ENCODE measurements around the gene ROR2. TPM values are rescaled to one million over a fixed set of nuclear protein-coding genes. Genes with fewer than 3 reads are reported as not detected.
A peak's percentile ranks its signal among the peaks of the same experiment; 100 is the strongest.

ROR2 gene
- total and polyA plus RNA-seq, 4 donors, result 2.7 to 32.3 (median 9.2) TPM

- no peak for TF ChIP-seq CTCF (IDR thresholded peaks at IDR 0.05; ENCODE audit: control extremely low read depth, extremely low read depth)
- Histone ChIP-seq H3K9me3 (ENCODE audit: control insufficient read depth in 4 of 4, insufficient read depth in 3 of 4, low read length in 3 of 4) (no peaks in the 10 kb centered on the region), H3K27me3 (ENCODE audit: control insufficient read depth in 3 of 3, insufficient read depth in 3 of 3, low read length in 2 of 3) (no peaks in the 10 kb centered on the region), H3K27ac (ENCODE audit: low read depth in 1 of 2, low read length in 1 of 2) (no peak overlapping the region), H3K36me3 (ENCODE audit: control insufficient read depth in 4 of 4, insufficient read depth in 4 of 4, low read length in 4 of 4) (no peaks in the 10 kb centered on the region), H3K4me1 (ENCODE audit: control insufficient read depth in 5 of 5, insufficient read depth in 5 of 5, low read length in 5 of 5) (peaks cover 0 to 17% (median 0%) of the 10 kb centered on the region in 5 donors), H3K4me3 (no peak overlapping the region), H3K9ac (ENCODE audit: insufficient read depth in 1 of 2, low read length in 2 of 2) (no peak overlapping the region)
- peak in 1 of 3 donors; percentile 12 for DNase-seq
- 71 to 81% methylated on average over 2 of the region's 2 CpGs for WGBS, 2 donors
- ATAC-seq (ENCODE audit: insufficient read depth, low FRiP score), result no peak
These were observed 391.1 kb downstream of the ROR2 start for GRCh38 chr9:91558879-91559278.

GRCh38 chr9:91558395-91558794 lies 391.6 kb downstream of the ROR2 start:
- H3K27ac ChIP-seq (ENCODE audit: low read depth in 1 of 2, low read length in 1 of 2), result no peak overlapping the region
- no peak overlapping the region for H3K4me3 ChIP-seq
- H3K9me3 ChIP-seq (ENCODE audit: control insufficient read depth in 4 of 4, insufficient read depth in 3 of 4, low read length in 3 of 4), result no peaks in the 10 kb centered on the region
- peaks cover 0 to 17% (median 0%) of the 10 kb centered on the region in 5 donors for H3K4me1 ChIP-seq (ENCODE audit: control insufficient read depth in 5 of 5, insufficient read depth in 5 of 5, low read length in 5 of 5)
- WGBS, 2 donors, result 94 to 95% methylated on average over 3 of the region's 3 CpGs
- H3K36me3 ChIP-seq (ENCODE audit: control insufficient read depth in 4 of 4, insufficient read depth in 4 of 4, low read length in 4 of 4), result no peaks in the 10 kb centered on the region
- H3K27me3 ChIP-seq (ENCODE audit: control insufficient read depth in 3 of 3, insufficient read depth in 3 of 3, low read length in 2 of 3), result no peaks in the 10 kb centered on the region
- H3K9ac ChIP-seq (ENCODE audit: insufficient read depth in 1 of 2, low read length in 2 of 2), result no peak overlapping the region
- TF ChIP-seq CTCF (IDR thresholded peaks at IDR 0.05; ENCODE audit: control extremely low read depth, extremely low read depth), result no peak
- ATAC-seq (ENCODE audit: insufficient read depth, low FRiP score), result no peak
- DNase-seq, result no peak

GRCh38 chr9:91557327-91557726 lies 392.7 kb downstream of the ROR2 start:
- Histone ChIP-seq H3K4me1 (ENCODE audit: control insufficient read depth in 5 of 5, insufficient read depth in 5 of 5, low read length in 5 of 5) (peaks cover 0 to 12% (median 0%) of the 10 kb centered on the region in 5 donors), H3K36me3 (ENCODE audit: control insufficient read depth in 4 of 4, insufficient read depth in 4 of 4, low read length in 4 of 4) (no peaks in the 10 kb centered on the region), H3K4me3 (no peak overlapping the region), H3K27ac (ENCODE audit: low read depth in 1 of 2, low read length in 1 of 2) (no peak overlapping the region), H3K9me3 (ENCODE audit: control insufficient read depth in 4 of 4, insufficient read depth in 3 of 4, low read length in 3 of 4) (no peaks in the 10 kb centered on the region), H3K27me3 (ENCODE audit: control insufficient read depth in 3 of 3, insufficient read depth in 3 of 3, low read length in 2 of 3) (no peaks in the 10 kb centered on the region), H3K9ac (ENCODE audit: insufficient read depth in 1 of 2, low read length in 2 of 2) (no peak overlapping the region)
- no peak for ATAC-seq (ENCODE audit: insufficient read depth, low FRiP score)
- 62 to 82% methylated on average over 2 of the region's 2 CpGs for WGBS, 2 donors
- peak in 2 of 3 donors; percentile 65 to 70 for DNase-seq
- no peak for TF ChIP-seq CTCF (IDR thresholded peaks at IDR 0.05; ENCODE audit: control extremely low read depth, extremely low read depth)

- H3K4me3 ChIP-seq, result no peak overlapping the region
- no peak overlapping the region for H3K27ac ChIP-seq (ENCODE audit: low read depth in 1 of 2, low read length in 1 of 2)
- ATAC-seq (ENCODE audit: insufficient read depth, low FRiP score), result no peak
- DNase-seq, result no peak
- H3K36me3 ChIP-seq (ENCODE audit: control insufficient read depth in 4 of 4, insufficient read depth in 4 of 4, low read length in 4 of 4), result no peaks in the 10 kb centered on the region
- no peak overlapping the region for H3K9ac ChIP-seq (ENCODE audit: insufficient read depth in 1 of 2, low read length in 2 of 2)
- peaks cover 0 to 12% (median 0%) of the 10 kb centered on the region in 5 donors for H3K4me1 ChIP-seq (ENCODE audit: control insufficient read depth in 5 of 5, insufficient read depth in 5 of 5, low read length in 5 of 5)
- no peak for TF ChIP-seq CTCF (IDR thresholded peaks at IDR 0.05; ENCODE audit: control extremely low read depth, extremely low read depth)
- 55 to 72% methylated on average over 2 of the region's 2 CpGs for WGBS, 2 donors
- H3K27me3 ChIP-seq (ENCODE audit: control insufficient read depth in 3 of 3, insufficient read depth in 3 of 3, low read length in 2 of 3), result no peaks in the 10 kb centered on the region
- no peaks in the 10 kb centered on the region for H3K9me3 ChIP-seq (ENCODE audit: control insufficient read depth in 4 of 4, insufficient read depth in 3 of 4, low read length in 3 of 4)
These were observed 394.9 kb downstream of the ROR2 start for GRCh38 chr9:91555132-91555531.

Measured in lung (tissue), 12 donors.